ENCODE results near the gene ATP8A2. TPM values are rescaled to one million over a fixed set of nuclear protein-coding genes. Genes with fewer than 3 reads are reported as not detected.
"Not testable (repeated sequence)": the region's sequence is repeated elsewhere in the genome, so short reads cannot be mapped to it uniquely, and the experiment has no call there.

Gene ATP8A2
- total RNA-seq, 1 donor from 2014 or later = 0.05 TPM

GRCh38 chr13:25934127-25934526, 562.4 kb downstream of the ATP8A2 start:
- ATAC-seq (ENCODE audit: poor library complexity) (no peak), DNase-seq (no peak)
- intact Hi-C loops (cut with DNase I) = no loop called here

DNA sequence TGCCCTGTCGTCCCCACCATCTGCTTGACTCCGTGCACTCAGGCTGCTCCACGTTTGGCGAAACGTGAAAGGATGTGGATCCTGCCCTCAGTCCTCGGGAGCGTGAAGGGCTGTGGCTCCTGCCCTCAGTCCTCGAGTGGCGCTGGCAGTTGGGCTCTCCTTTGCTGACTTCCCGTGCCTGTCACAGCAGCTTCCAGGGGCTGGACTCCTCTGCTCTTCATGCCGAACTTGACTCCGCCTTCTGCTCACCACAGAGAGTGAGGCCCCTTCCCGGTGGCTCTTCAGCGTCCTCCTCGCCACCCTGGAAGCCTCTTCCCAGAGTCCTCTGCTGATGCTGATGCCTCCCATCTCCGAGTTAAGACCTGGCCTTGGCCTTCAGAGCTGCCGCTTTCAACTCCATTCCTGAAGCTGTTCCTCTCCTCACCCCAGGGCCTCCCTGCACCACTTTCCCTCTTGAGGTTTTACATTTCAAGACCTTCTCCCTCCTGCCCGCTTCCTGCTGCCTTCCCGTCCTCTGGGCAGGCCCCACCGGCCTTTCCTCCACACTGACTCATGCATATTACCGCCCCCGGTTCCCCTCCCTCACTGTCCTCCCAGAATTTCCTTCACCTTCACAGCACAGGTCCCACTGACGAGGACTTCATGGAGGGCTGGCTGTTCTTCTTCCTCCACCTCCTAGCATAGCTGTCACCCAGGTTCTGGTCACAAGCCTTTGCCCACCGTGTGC, 568.4 kb downstream of the ATP8A2 start:
- intact Hi-C loops (cut with DNase I) = no loop called here
- no peak for DNase-seq
- no peak for ATAC-seq (ENCODE audit: poor library complexity)

GRCh38 chr13:25943081-25943480, 571.3 kb downstream of the ATP8A2 start:
- intact Hi-C loops (cut with DNase I) = no loop called here
- no peak for DNase-seq
- no peak for ATAC-seq (ENCODE audit: poor library complexity)

GRCh38 chr13:25943658-25944057, 571.9 kb downstream of the ATP8A2 start:
- ATAC-seq (ENCODE audit: poor library complexity) = no peak
- intact Hi-C loops (cut with DNase I) = no loop called here

DNA sequence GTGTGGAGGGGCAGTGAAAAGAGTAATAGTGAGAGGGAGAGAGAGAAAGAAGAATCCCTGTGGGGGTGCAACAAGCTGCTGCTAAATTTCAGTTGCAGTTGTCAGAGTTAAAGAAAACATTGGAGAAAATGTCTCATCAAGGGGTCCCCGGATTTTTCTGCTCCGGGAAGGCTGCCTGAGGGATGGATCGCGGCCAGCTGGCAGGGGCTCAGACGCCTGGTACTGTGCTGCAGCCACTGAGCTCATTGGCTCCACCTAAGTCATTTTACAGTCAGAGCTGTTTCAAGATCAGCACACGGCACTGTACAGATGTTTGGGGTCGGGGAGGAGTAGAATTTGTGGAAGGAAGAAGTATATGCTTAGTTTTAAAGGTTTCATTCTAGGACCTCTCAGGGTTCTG, 573.8 kb downstream of the ATP8A2 start:
- intact Hi-C loops (cut with DNase I) = no loop called here
- DNase-seq = no peak
- no peak for ATAC-seq (ENCODE audit: poor library complexity)

More at GRCh38 chr13:25943658-25944057, 571.9 kb downstream of the ATP8A2 start:
- no peak for DNase-seq

DNA sequence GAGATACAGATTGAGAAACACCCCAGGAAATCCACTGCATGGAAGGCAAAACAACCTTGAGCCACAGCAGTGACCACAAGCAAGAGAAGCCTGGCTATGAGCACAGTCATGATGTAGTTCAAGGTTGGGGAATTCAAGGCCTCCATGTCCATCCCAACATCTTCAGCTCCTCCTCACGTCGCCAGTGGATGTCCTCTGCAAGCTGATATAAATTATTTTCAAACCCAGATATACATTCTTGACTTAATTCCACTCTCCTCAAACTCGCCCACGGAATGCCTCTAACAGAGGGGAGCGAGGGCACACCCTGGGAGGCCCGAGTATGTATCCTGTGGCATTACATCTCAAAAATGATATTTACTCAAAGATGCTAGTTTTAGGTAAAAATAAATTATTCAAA, 574.5 kb downstream of the ATP8A2 start:
- ATAC-seq (ENCODE audit: poor library complexity) = no peak
- intact Hi-C loops (cut with DNase I) = no loop called here
- DNase-seq = no peak

GRCh38 chr13:25948910-25949309, 577.1 kb downstream of the ATP8A2 start:
- no peak for ATAC-seq (ENCODE audit: poor library complexity)
- no peak for DNase-seq
- intact Hi-C loops (cut with DNase I) = no loop called here

- intact Hi-C loops (cut with DNase I) = no loop called here
- no peak for ATAC-seq (ENCODE audit: poor library complexity)
- DNase-seq = no peak
These were observed 580.1 kb downstream of the ATP8A2 start for GRCh38 chr13:25951831-25952230.

- intact Hi-C loops (cut with DNase I); DNase-seq; ATAC-seq (ENCODE audit: poor library complexity): not testable (repeated sequence)
These were observed 582.3 kb downstream of the ATP8A2 start for GRCh38 chr13:25954080-25954479.

- intact Hi-C loops (cut with DNase I); ATAC-seq (ENCODE audit: poor library complexity); DNase-seq: not testable (repeated sequence)
These were observed 583.2 kb downstream of the ATP8A2 start for GRCh38 chr13:25954943-25955342.

GRCh38 chr13:25958986-25959385, 587.2 kb downstream of the ATP8A2 start:
- intact Hi-C loops (cut with DNase I) = no loop called here
- no peak for DNase-seq
- no peak for ATAC-seq (ENCODE audit: poor library complexity)

DNA sequence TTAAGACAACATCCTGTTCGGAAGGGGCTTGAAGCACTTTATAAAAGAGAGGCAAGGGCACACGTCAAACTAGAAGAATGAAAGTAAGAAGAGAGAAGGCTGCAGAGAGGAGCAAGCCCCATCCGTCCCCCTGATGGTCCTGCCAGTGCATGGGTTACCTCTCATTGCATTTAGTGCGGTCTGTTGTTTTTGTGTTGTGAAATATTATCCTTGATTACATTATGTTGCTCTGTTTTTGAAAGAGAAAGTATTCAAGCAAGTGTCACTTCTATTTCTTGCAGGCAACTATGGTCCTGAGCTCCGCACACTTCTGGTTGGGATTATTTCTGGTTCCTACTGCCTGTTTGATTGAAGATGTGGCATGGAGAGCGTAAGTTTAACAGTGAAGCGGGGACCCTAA, 589.5 kb downstream of the ATP8A2 start:
- no peak for ATAC-seq (ENCODE audit: poor library complexity)
- no peak for DNase-seq
- intact Hi-C loops (cut with DNase I) = no loop called here

- ATAC-seq (ENCODE audit: poor library complexity) = no peak
- DNase-seq = no peak
- intact Hi-C loops (cut with DNase I) = no loop called here
These were observed 591.9 kb downstream of the ATP8A2 start for GRCh38 chr13:25963674-25964073.

DNA sequence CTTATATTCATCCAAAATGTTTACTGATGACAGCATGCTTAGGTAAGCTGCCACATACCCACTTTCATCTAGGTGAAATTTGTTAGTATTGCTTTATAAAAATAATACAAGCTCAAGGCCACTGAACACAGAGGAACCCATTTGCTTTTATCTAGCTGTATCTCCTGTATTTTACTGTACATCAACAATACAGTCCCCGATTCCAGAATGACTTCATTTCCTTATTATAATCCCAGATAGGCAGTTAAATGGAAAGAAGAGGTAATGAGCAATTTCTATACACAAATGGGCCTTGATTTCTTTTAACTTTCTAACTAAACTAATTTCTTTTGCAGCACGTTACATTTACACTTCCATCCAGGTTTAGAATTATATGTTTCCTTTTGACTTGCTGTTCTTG, 593.8 kb downstream of the ATP8A2 start:
- no peak for ATAC-seq (ENCODE audit: poor library complexity)
- no peak for DNase-seq
- intact Hi-C loops (cut with DNase I) = no loop called here

GRCh38 chr13:25966086-25966485, 594.3 kb downstream of the ATP8A2 start:
- intact Hi-C loops (cut with DNase I) = no loop called here
- DNase-seq (no peak), ATAC-seq (ENCODE audit: poor library complexity) (no peak)

DNA sequence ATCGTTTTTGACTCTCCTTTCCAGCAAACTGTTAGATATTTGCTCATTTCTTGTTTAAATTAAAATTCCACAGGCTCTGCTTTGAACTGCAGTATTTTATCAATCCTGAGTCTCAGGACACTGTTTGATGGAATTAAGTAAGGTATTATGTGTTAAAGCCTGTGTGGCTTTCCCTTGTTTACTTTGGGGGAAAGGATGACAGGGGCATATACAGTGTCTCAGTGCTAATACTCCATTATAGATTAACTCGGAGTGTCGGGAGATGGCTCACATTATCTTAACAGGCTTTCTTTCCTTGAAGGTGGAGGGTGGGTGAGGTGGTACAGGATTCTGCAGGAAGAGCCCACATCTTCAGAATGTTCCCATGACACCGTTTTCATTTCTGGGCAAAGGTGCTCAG, 595.4 kb downstream of the ATP8A2 start:
- ATAC-seq (ENCODE audit: poor library complexity) = no peak
- no peak for DNase-seq
- intact Hi-C loops (cut with DNase I) = no loop called here

GRCh38 chr13:25971047-25971446, 599.3 kb downstream of the ATP8A2 start:
- intact Hi-C loops (cut with DNase I) = no loop called here
- no peak for DNase-seq

GRCh38 chr13:25971459-25972145, 599.8 kb downstream of the ATP8A2 start:
- DNase-seq = no peak
- no peak for ATAC-seq (ENCODE audit: poor library complexity)
- intact Hi-C loops (cut with DNase I) = no loop called here

More at GRCh38 chr13:25971047-25971446, 599.3 kb downstream of the ATP8A2 start:
- no peak for ATAC-seq (ENCODE audit: poor library complexity)

DNA sequence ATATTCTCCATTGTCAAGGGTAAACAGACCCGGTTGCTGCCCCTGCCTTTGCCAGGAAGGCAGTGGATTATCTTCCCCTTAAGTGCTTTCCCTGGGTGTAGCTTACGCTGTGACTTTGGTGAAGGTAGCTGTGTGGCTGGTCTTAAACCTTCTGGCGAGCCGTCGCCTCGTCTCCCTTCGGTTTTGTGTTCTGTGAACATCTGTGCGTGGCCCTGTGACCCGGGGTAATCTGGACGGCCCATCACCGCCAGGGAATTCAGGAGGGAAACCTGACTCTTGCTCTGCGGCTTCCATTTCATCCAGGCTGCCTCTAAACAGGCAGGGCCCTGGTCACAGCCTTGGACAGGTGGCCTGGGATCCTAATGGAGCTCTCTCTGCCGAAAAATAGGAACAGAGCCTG, 601.3 kb downstream of the ATP8A2 start:
- ATAC-seq (ENCODE audit: poor library complexity) (no peak), DNase-seq (no peak)
- intact Hi-C loops (cut with DNase I) = no loop called here

GRCh38 chr13:25973576-25973975, 601.8 kb downstream of the ATP8A2 start:
- intact Hi-C loops (cut with DNase I) = no loop called here
- ATAC-seq (ENCODE audit: poor library complexity) (no peak), DNase-seq (no peak)

Measured in Right ventricle myocardium superior (tissue), 1 donor.